ENCODE results near the gene GALNT13.

- TF ChIP-seq, protein P1, sequence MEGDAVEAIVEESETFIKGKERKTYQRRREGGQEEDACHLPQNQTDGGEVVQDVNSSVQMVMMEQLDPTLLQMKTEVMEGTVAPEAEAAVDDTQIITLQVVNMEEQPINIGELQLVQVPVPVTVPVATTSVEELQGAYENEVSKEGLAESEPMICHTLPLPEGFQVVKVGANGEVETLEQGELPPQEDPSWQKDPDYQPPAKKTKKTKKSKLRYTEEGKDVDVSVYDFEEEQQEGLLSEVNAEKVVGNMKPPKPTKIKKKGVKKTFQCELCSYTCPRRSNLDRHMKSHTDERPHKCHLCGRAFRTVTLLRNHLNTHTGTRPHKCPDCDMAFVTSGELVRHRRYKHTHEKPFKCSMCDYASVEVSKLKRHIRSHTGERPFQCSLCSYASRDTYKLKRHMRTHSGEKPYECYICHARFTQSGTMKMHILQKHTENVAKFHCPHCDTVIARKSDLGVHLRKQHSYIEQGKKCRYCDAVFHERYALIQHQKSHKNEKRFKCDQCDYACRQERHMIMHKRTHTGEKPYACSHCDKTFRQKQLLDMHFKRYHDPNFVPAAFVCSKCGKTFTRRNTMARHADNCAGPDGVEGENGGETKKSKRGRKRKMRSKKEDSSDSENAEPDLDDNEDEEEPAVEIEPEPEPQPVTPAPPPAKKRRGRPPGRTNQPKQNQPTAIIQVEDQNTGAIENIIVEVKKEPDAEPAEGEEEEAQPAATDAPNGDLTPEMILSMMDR (IDR thresholded peaks at IDR 0.05), result no peak
- no peak for TF ChIP-seq POLR2A (IDR thresholded peaks at IDR 0.05)
These were observed 576.2 kb downstream of the GALNT13 start for GRCh38 chr2:154447727-154448418.

All from lower leg skin (tissue), 3 donors.